CD4-positive, alpha-beta T cell treated with Interleukin-6 for 4 hours (primary cell): ENCODE measurements around the gene DPCD.
"Not testable (repeated sequence)": the region's sequence is repeated elsewhere in the genome, so short reads cannot be mapped to it uniquely, and the experiment has no call there.

ENCODE experiments used
- DNase-seq: peaks from one replicate; pipeline ENCODE4 v3.0.0-alpha.2; 2020; ENCODE audit warnings: mixed read lengths

Gene DPCD

GRCh38 chr10:101623528-101623927 lies 35.4 kb downstream of the DPCD start:
- DNase-seq = no peak

GRCh38 chr10:101624526-101625102 lies 36.5 kb downstream of the DPCD start:
- no peak for DNase-seq

- DNase-seq = no peak
Measured at GRCh38 chr10:101625821-101626412, 37.8 kb downstream of the DPCD start.

- no peak for DNase-seq
Measured at GRCh38 chr10:101629837-101630632, 41.9 kb downstream of the DPCD start.

- DNase-seq = no peak
Measured at GRCh38 chr10:101630633-101630920, 42.5 kb downstream of the DPCD start.

- DNase-seq = no peak
Measured at GRCh38 chr10:101631821-101632475, 43.8 kb downstream of the DPCD start.

GRCh38 chr10:101633510-101633909 lies 45.4 kb downstream of the DPCD start:
- not testable (repeated sequence) for DNase-seq

GRCh38 chr10:101639141-101639900 lies 51.2 kb downstream of the DPCD start:
- no peak for DNase-seq

- DNase-seq = no peak
Measured at GRCh38 chr10:101643546-101643945, 55.4 kb downstream of the DPCD start.

GRCh38 chr10:101644002-101644401 lies 55.9 kb downstream of the DPCD start:
- no peak for DNase-seq

- no peak for DNase-seq
Measured at GRCh38 chr10:101645659-101646058, 57.5 kb downstream of the DPCD start.

- no peak for DNase-seq
Measured at GRCh38 chr10:101646364-101646763, 58.2 kb downstream of the DPCD start.

GRCh38 chr10:101647255-101647654 lies 59.1 kb downstream of the DPCD start:
- DNase-seq = no peak

- no peak for DNase-seq
Measured at GRCh38 chr10:101649525-101650085, 61.5 kb downstream of the DPCD start.

GRCh38 chr10:101650863-101651262 lies 62.7 kb downstream of the DPCD start:
- DNase-seq = no peak

- no peak for DNase-seq
Measured at GRCh38 chr10:101651336-101651735, 63.2 kb downstream of the DPCD start.

GRCh38 chr10:101653536-101653935 lies 65.4 kb downstream of the DPCD start:
- DNase-seq = no peak

- DNase-seq = no peak
Measured at GRCh38 chr10:101655570-101655969, 67.4 kb downstream of the DPCD start.

- no peak for DNase-seq
Measured at GRCh38 chr10:101656890-101657289, 68.8 kb downstream of the DPCD start.

GRCh38 chr10:101658975-101659374 lies 70.9 kb downstream of the DPCD start:
- no peak for DNase-seq
